IPS DF 6.9 (cell line): ENCODE data around the gene ANKRD10.
"Not testable (repeated sequence)": the region's sequence is repeated elsewhere in the genome, so short reads cannot be mapped to it uniquely, and the experiment has no call there.

Source experiments
- DNase-seq: peaks from one replicate; pipeline ENCODE4 v3.0.0-alpha.2; 2013; ENCODE audit warnings: low read depth, low spot score
- H3K27ac ChIP-seq: one replicate; pipeline ENCODE4 v1.5.1; 2013; ENCODE audit warnings: low read length, control low read depth
- H3K27me3 ChIP-seq: 2 replicates; pipeline ENCODE4 v1.6.1; 2013; ENCODE audit warnings: mild to moderate bottlenecking, low read length; ENCODE audit not compliant: control insufficient read depth, insufficient read depth
- H3K36me3 ChIP-seq: 2 replicates; pipeline ENCODE4 v1.6.1; 2013; ENCODE audit warnings: low read length; ENCODE audit not compliant: control insufficient read depth, insufficient read depth
- H3K4me1 ChIP-seq: 2 replicates; pipeline ENCODE4 v1.6.1; 2013; ENCODE audit warnings: low read length; ENCODE audit not compliant: control insufficient read depth, insufficient read depth
- H3K4me3 ChIP-seq: 2 replicates; pipeline ENCODE4 v1.5.1; 2013; ENCODE audit warnings: mild to moderate bottlenecking, low read length
- H3K9me3 ChIP-seq: 2 replicates; pipeline ENCODE4 v1.6.1; 2013; ENCODE audit warnings: low read length, inconsistent platforms; ENCODE audit not compliant: control insufficient read depth, insufficient read depth
- WGBS: extraction: QIAGEN DNeasy Blood & Tissue Kit; methylation state at CpG from one replicate; pipeline ENCODE4 v1.1.7; 2013; ENCODE audit warnings: mixed read lengths, missing lambda C conversion rate; ENCODE audit not compliant: insufficient read length, insufficient coverage; 5-methylcytosine and 5-hydroxymethylcytosine counted together

Gene ANKRD10

GRCh38 chr13:110915057-110915873 is at the start of gene ANKRD10:
Gene ANKRD10, minus strand, starts transcription at chr13:110915069. Its CDS starts 135 bp downstream, at chr13:110914934.
- no CpG with 5 or more reads among the region's 81 CpGs for WGBS
- Histone ChIP-seq H3K27me3 (no peaks in the 10 kb centered on the region), H3K4me3 (peak within 1 kb of the TSS; percentile 100), H3K36me3 (no peaks in the 10 kb centered on the region; the same call in none of the 2 replicates), H3K27ac (no peak within 1 kb of the TSS), H3K9me3 (no peaks in the 10 kb centered on the region), H3K4me1 (peaks cover 4% of the 10 kb centered on the region)
- peak; percentile 97 for DNase-seq

GRCh38 chr13:110964229-110965037 is 49.6 kb upstream of the ANKRD10 start:
- Histone ChIP-seq H3K36me3 (no peaks in the 10 kb centered on the region), H3K4me3 (no peak overlapping the region), H3K27ac (no peak overlapping the region), H3K9me3 (peaks cover 2% of the 10 kb centered on the region; the same call in 1 of the 2 replicates), H3K27me3 (no peaks in the 10 kb centered on the region), H3K4me1 (no peaks in the 10 kb centered on the region; the same call in 1 of the 2 replicates)
- no peak for DNase-seq
- WGBS, result no CpG with 5 or more reads among the region's 6 CpGs

- H3K9me3 ChIP-seq, result peaks cover 2% of the 10 kb centered on the region; the same call in 1 of the 2 replicates
- no peak overlapping the region for H3K27ac ChIP-seq
- no peaks in the 10 kb centered on the region for H3K27me3 ChIP-seq
- H3K4me1 ChIP-seq, result no peaks in the 10 kb centered on the region; the same call in 1 of the 2 replicates
- no peak for DNase-seq
- H3K36me3 ChIP-seq, result no peaks in the 10 kb centered on the region
- no peak overlapping the region for H3K4me3 ChIP-seq
- no CpG with 5 or more reads among the region's 3 CpGs for WGBS
Measured at GRCh38 chr13:110963554-110963970, 48.7 kb upstream of the ANKRD10 start.

GRCh38 chr13:110961959-110962358 is 47.1 kb upstream of the ANKRD10 start:
- Histone ChIP-seq H3K27me3 (no peaks in the 10 kb centered on the region), H3K9me3 (peaks cover 5% of the 10 kb centered on the region; the same call in 1 of the 2 replicates), H3K4me3 (no peak overlapping the region), H3K4me1 (no peaks in the 10 kb centered on the region; the same call in 1 of the 2 replicates), H3K36me3 (no peaks in the 10 kb centered on the region), H3K27ac (no peak overlapping the region)
- DNase-seq, result no peak
- no CpG with 5 or more reads among the region's 1 CpG for WGBS

GRCh38 chr13:110960204-110960603 is 45.3 kb upstream of the ANKRD10 start:
- no peak overlapping the region for H3K4me3 ChIP-seq

GRCh38 chr13:110957931-110958330 is 43.1 kb upstream of the ANKRD10 start:
- no peaks in the 10 kb centered on the region for H3K36me3 ChIP-seq
- no peak overlapping the region for H3K27ac ChIP-seq
- no peaks in the 10 kb centered on the region; the same call in 1 of the 2 replicates for H3K4me1 ChIP-seq
- no peak for DNase-seq
- no CpG with 5 or more reads among the region's 6 CpGs for WGBS
- peaks cover 3% of the 10 kb centered on the region; the same call in 1 of the 2 replicates for H3K9me3 ChIP-seq
- H3K4me3 ChIP-seq, result no peak overlapping the region
- H3K27me3 ChIP-seq, result no peaks in the 10 kb centered on the region

More at GRCh38 chr13:110960204-110960603, 45.3 kb upstream of the ANKRD10 start:
- Histone ChIP-seq H3K27me3 (no peaks in the 10 kb centered on the region), H3K9me3 (peaks cover 3% of the 10 kb centered on the region; the same call in 1 of the 2 replicates), H3K27ac (no peak overlapping the region), H3K36me3 (no peaks in the 10 kb centered on the region), H3K4me1 (no peaks in the 10 kb centered on the region; the same call in 1 of the 2 replicates)
- WGBS, result no CpG with 5 or more reads among the region's 2 CpGs
- no peak for DNase-seq

- WGBS, result no CpG with 5 or more reads among the region's 10 CpGs
- H3K4me1 ChIP-seq, result no peaks in the 10 kb centered on the region; the same call in 1 of the 2 replicates
- no peaks in the 10 kb centered on the region for H3K36me3 ChIP-seq
- H3K9me3 ChIP-seq, result peaks cover 3% of the 10 kb centered on the region; the same call in 1 of the 2 replicates
- no peak overlapping the region for H3K27ac ChIP-seq
- H3K27me3 ChIP-seq, result no peaks in the 10 kb centered on the region
- DNase-seq, result no peak
- H3K4me3 ChIP-seq, result no peak overlapping the region
Measured at GRCh38 chr13:110957181-110957884, 42.5 kb upstream of the ANKRD10 start.

GRCh38 chr13:110956216-110956615 is 41.3 kb upstream of the ANKRD10 start:
- H3K4me3 ChIP-seq, H3K27me3 ChIP-seq, H3K27ac ChIP-seq, H3K9me3 ChIP-seq, H3K36me3 ChIP-seq, H3K4me1 ChIP-seq, DNase-seq: not testable (repeated sequence)
- no CpG with 5 or more reads among the region's 12 CpGs for WGBS

GRCh38 chr13:110955608-110956007 is 40.7 kb upstream of the ANKRD10 start:
- H3K27ac ChIP-seq, H3K4me1 ChIP-seq: not testable (repeated sequence)

GRCh38 chr13:110955072-110955503 is 40.2 kb upstream of the ANKRD10 start:
- not testable (repeated sequence) for H3K27me3 ChIP-seq, DNase-seq, H3K4me1 ChIP-seq, H3K36me3 ChIP-seq, H3K9me3 ChIP-seq, H3K4me3 ChIP-seq, H3K27ac ChIP-seq
- no CpG with 5 or more reads among the region's 11 CpGs for WGBS

More at GRCh38 chr13:110955608-110956007, 40.7 kb upstream of the ANKRD10 start:
- not testable (repeated sequence) for DNase-seq, H3K36me3 ChIP-seq, H3K9me3 ChIP-seq, H3K27me3 ChIP-seq, H3K4me3 ChIP-seq
- WGBS, result no CpG with 5 or more reads among the region's 7 CpGs
